ENCODE measurements around the gene NUCB2. TPM values are rescaled to one million over a fixed set of nuclear protein-coding genes. Genes with fewer than 3 reads are reported as not detected.

Gene NUCB2
- total and polyA plus RNA-seq, 2 donors (not counting 1 experiment from before 2014, with no cell fraction given), result 164 to 176 TPM

DNA sequence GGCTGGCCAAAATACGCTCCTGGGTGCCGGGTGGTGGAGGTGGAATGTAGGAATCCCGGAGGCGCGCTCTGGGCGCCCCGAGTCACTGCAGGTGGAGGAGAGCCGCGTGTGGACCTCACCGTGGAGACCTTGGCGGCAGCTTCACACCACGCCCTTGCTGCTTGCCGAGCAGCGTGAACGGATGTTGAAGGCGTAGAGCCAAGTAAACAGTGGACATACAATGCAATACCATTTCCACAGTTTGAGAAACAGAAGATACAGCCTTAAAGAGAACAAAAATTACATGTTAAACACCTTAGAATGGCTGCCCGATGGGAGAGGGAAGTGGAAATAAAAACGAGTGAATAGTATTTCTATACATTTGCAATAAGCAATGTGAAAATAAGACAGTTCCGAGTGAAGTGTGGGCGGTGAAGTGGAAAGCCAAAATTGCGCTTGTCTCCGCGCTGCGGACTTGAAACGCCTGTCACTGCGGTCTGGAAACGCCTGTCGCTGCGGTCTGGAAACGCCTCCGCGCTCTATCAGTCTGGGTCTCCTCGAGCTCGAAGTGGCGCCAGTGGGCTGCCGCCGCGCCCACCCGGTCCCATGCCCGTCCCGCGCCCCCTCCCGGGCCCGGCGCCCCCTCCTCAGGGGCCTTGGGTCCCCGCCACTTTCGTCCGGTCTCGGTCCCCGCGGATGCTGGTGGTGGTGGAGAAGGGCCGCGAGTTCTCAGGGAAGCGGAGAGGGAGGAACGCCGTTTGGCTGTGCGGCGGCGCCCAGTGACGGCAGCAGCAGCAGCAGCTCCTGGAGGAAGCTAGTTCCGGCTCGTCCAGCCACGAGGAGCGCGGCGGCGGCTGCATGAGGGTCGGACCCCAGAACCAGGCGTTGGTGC lies 76.6 kb downstream of the NUCB2 start:
- peak overlapping the region; percentile 85 for H3K27ac ChIP-seq (ENCODE audit: insufficient read depth, low read length)
- H3K9me3 ChIP-seq (ENCODE audit: control insufficient read depth, insufficient read depth, low read depth, low read length), result no peaks in the 10 kb centered on the region
- no peaks in the 10 kb centered on the region for H3K79me2 ChIP-seq (ENCODE audit: control insufficient read depth, insufficient read depth, low read length)
- H3K36me3 ChIP-seq (ENCODE audit: control insufficient read depth, insufficient read depth, low read length), result no peaks in the 10 kb centered on the region
- peak overlapping the region; percentile 99 for H3K4me2 ChIP-seq (ENCODE audit: extremely low read depth, insufficient read depth, low read length)
- TF ChIP-seq EZH2 (IDR thresholded peaks at IDR 0.05; ENCODE audit: low read length, missing control alignments) (no peak), CTCF (conservative IDR thresholded peaks at IDR 0.05 in 1 of 2, IDR thresholded peaks at IDR 0.05 in 1 of 2; ENCODE audit: low read depth in 1 of 2, low read length in 2 of 2) (no peak)
- H3K4me1 ChIP-seq (ENCODE audit: control insufficient read depth, extremely low read depth, insufficient read depth, low read length), result no peaks in the 10 kb centered on the region
- H2AFZ ChIP-seq (ENCODE audit: low read length), result peak overlapping the region; percentile 80
- H3K9ac ChIP-seq (ENCODE audit: insufficient read depth, low read length), result peak overlapping the region; percentile 88
- peak overlapping the region; percentile 59 to 80 (median 72) for H3K4me3 ChIP-seq (replicated peaks in 1 of 4; ENCODE audit: control extremely low read depth in 1 of 4, insufficient read depth in 1 of 4, low read depth in 3 of 4, low read length in 4 of 4)
- no peaks in the 10 kb centered on the region for H4K20me1 ChIP-seq (ENCODE audit: control insufficient read depth, extremely low read depth, insufficient read depth, low read length)
- DNase-seq (ENCODE audit: low read depth in 2 of 2), result peak; percentile 78 to 83
- H3K27me3 ChIP-seq (ENCODE audit: control insufficient read depth, insufficient read depth, low read length), result no peaks in the 10 kb centered on the region

- no peaks in the 10 kb centered on the region for H3K79me2 ChIP-seq (ENCODE audit: control insufficient read depth, insufficient read depth, low read length)
- no peaks in the 10 kb centered on the region for H3K4me1 ChIP-seq (ENCODE audit: control insufficient read depth, extremely low read depth, insufficient read depth, low read length)
- H3K4me3 ChIP-seq (replicated peaks in 1 of 4; ENCODE audit: control extremely low read depth in 1 of 4, insufficient read depth in 1 of 4, low read depth in 3 of 4, low read length in 4 of 4), result peak overlapping the region; percentile 59 to 80 (median 72)
- no peaks in the 10 kb centered on the region for H3K27me3 ChIP-seq (ENCODE audit: control insufficient read depth, insufficient read depth, low read length)
- no peaks in the 10 kb centered on the region for H4K20me1 ChIP-seq (ENCODE audit: control insufficient read depth, extremely low read depth, insufficient read depth, low read length)
- TF ChIP-seq EZH2 (IDR thresholded peaks at IDR 0.05; ENCODE audit: low read length, missing control alignments) (no peak), CTCF (conservative IDR thresholded peaks at IDR 0.05 in 1 of 2, IDR thresholded peaks at IDR 0.05 in 1 of 2; ENCODE audit: low read depth in 1 of 2, low read length in 2 of 2) (no peak)
- peak overlapping the region; percentile 88 for H3K9ac ChIP-seq (ENCODE audit: insufficient read depth, low read length)
- peak overlapping the region; percentile 99 for H3K4me2 ChIP-seq (ENCODE audit: extremely low read depth, insufficient read depth, low read length)
- peak overlapping the region; percentile 61 for H2AFZ ChIP-seq (ENCODE audit: low read length)
- DNase-seq (ENCODE audit: low read depth in 2 of 2), result no peak
- H3K27ac ChIP-seq (ENCODE audit: insufficient read depth, low read length), result peak overlapping the region; percentile 85
- no peaks in the 10 kb centered on the region for H3K36me3 ChIP-seq (ENCODE audit: control insufficient read depth, insufficient read depth, low read length)
- H3K9me3 ChIP-seq (ENCODE audit: control insufficient read depth, insufficient read depth, low read depth, low read length), result no peaks in the 10 kb centered on the region
These were observed 77.5 kb downstream of the NUCB2 start for GRCh38 chr11:17353821-17354600.

DNA sequence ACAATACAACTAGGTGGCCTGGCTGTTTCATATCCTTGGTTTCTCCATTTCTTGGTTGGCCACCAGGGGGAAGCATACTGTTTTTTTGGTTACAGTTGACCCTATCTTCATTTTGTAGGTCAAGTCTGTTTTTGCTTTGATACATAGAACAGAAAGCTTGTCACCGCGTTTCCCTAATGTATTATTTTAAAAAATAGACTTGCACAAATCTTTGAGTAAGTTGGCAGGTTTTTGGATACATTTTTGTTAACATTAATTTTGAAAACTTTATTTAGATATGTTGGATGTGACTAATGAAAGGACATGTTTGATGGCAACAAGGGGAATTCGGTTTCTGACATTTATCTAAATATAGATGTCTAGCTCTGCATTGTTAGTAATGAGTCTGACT lies 78.1 kb downstream of the NUCB2 start:
- no peak overlapping the region for H3K27ac ChIP-seq (ENCODE audit: insufficient read depth, low read length)
- H4K20me1 ChIP-seq (ENCODE audit: control insufficient read depth, extremely low read depth, insufficient read depth, low read length), result no peaks in the 10 kb centered on the region
- H3K4me3 ChIP-seq (replicated peaks in 1 of 4; ENCODE audit: control extremely low read depth in 1 of 4, insufficient read depth in 1 of 4, low read depth in 3 of 4, low read length in 4 of 4), result peak overlapping the region in 3 of 4 experiments; percentile 59 to 80 (median 69)
- no peak overlapping the region for H3K9ac ChIP-seq (ENCODE audit: insufficient read depth, low read length)
- DNase-seq (ENCODE audit: low read depth in 2 of 2), result peak; percentile 55 to 84
- TF ChIP-seq CTCF (conservative IDR thresholded peaks at IDR 0.05 in 1 of 2, IDR thresholded peaks at IDR 0.05 in 1 of 2; ENCODE audit: low read depth in 1 of 2, low read length in 2 of 2) (peak; percentile 59 to 74), EZH2 (IDR thresholded peaks at IDR 0.05; ENCODE audit: low read length, missing control alignments) (no peak)
- H3K79me2 ChIP-seq (ENCODE audit: control insufficient read depth, insufficient read depth, low read length), result no peaks in the 10 kb centered on the region
- H3K4me1 ChIP-seq (ENCODE audit: control insufficient read depth, extremely low read depth, insufficient read depth, low read length), result no peaks in the 10 kb centered on the region
- no peaks in the 10 kb centered on the region for H3K36me3 ChIP-seq (ENCODE audit: control insufficient read depth, insufficient read depth, low read length)
- no peak overlapping the region for H2AFZ ChIP-seq (ENCODE audit: low read length)
- H3K9me3 ChIP-seq (ENCODE audit: control insufficient read depth, insufficient read depth, low read depth, low read length), result no peaks in the 10 kb centered on the region
- peak overlapping the region; percentile 3 for H3K4me2 ChIP-seq (ENCODE audit: extremely low read depth, insufficient read depth, low read length)
- no peaks in the 10 kb centered on the region for H3K27me3 ChIP-seq (ENCODE audit: control insufficient read depth, insufficient read depth, low read length)
